A549 (cell line): ENCODE results near the gene GCDH. TPM values are rescaled to one million over a fixed set of nuclear protein-coding genes. Genes with fewer than 3 reads are reported as not detected.

ENCODE experiments used
- ATAC-seq, 2 experiments: fragments of 200-7000 bp in 1 of 2; fragments of >200 bp in 1 of 2; cut with Nextera tagmentation in 1 of 2; cut with Tn5 transposase in 1 of 2; 3 replicates each; pipeline versions ENCODE4 v1.8.0 to v1.9.1; 2018 to 2020; ENCODE audit warnings: mild to moderate bottlenecking in 1 of 2, moderate library complexity in 1 of 2
- CTCF ChIA-PET: fragments of 300-600 bp; sonication (Branson Sonifier 250); formaldehyde crosslinking; extraction: SDS; loops from one replicate; lab custom pipeline; 2021; ENCODE audit warnings: antibody characterized with exemption, inconsistent platforms; lab: Yijun Ruan, JAX
- POLR2A ChIA-PET: fragments of 350-600 bp; formaldehyde crosslinking; extraction: SDS; loops from one replicate; lab custom pipeline; 2021; ENCODE audit warnings: antibody characterized with exemption, inconsistent platforms; lab: Yijun Ruan, JAX
- DNase-seq, 2 experiments: peaks; one replicate each; pipeline versions ENCODE4 v3.0.0 to v3.0.0-alpha.2; 2011 to 2016; ENCODE audit warnings: low read depth in 1 of 2, low spot score in 1 of 2
- FAIRE-seq: peaks from 2 replicates; lab custom pipeline; 2011; peaks lifted over from hg19 to GRCh38; lab: Jason Lieb, UNC
- H3K27ac ChIP-seq, 2 experiments: fragments of >200 bp; sonication (Bioruptor Twin); formaldehyde crosslinking; 3 replicates each; pipeline ENCODE4 v1.5.1; 2016 to 2017
- H3K4me1 ChIP-seq: fragments of >200 bp; sonication (Bioruptor Twin); formaldehyde crosslinking; 3 replicates; pipeline ENCODE4 v1.6.1; 2016
- H3K4me2 ChIP-seq: fragments of >200 bp; sonication (Bioruptor Twin); formaldehyde crosslinking; 3 replicates; pipeline ENCODE4 v1.6.1; 2016
- H3K4me3 ChIP-seq: fragments of >200 bp; sonication (Bioruptor Twin); formaldehyde crosslinking; 3 replicates; pipeline ENCODE4 v1.5.1; 2016
- H3K9me3 ChIP-seq: fragments of >200 bp; sonication (Bioruptor Twin); formaldehyde crosslinking; 3 replicates; pipeline ENCODE4 v1.6.1; 2016
- CHD2 ChIP-seq: fragments of 150-350 bp; IDR thresholded peaks from 2 replicates; pipeline ENCODE4 v1.6.1; 2014; ENCODE audit warnings: low read length; ENCODE audit not compliant: partially characterized antibody
- ESRRA ChIP-seq: fragments of 150-350 bp; IDR thresholded peaks from 2 replicates; pipeline ENCODE4 v1.6.1; 2014; ENCODE audit warnings: mild to moderate bottlenecking, low read length, borderline replicate concordance
- FOSB ChIP-seq: fragments of 250-450 bp; sonication (Bioruptor Pico); IDR thresholded peaks from 2 replicates; pipeline ENCODE4 v1.5.0; 2020; ENCODE audit warnings: mild to moderate bottlenecking, moderate library complexity
- GATA3 ChIP-seq: IDR thresholded peaks from 2 replicates; pipeline ENCODE4 v1.6.1; 2012; ENCODE audit warnings: borderline replicate concordance
- HOXB13 ChIP-seq: fragments of 250-450 bp; sonication (Bioruptor Pico); IDR thresholded peaks from 2 replicates; pipeline ENCODE4 v1.5.0; 2020; ENCODE audit warnings: low read depth, mild to moderate bottlenecking, moderate library complexity
- JUN ChIP-seq, 2 experiments: fragments of >200 bp; sonication (Bioruptor Twin); formaldehyde crosslinking; IDR thresholded peaks; 2 replicates in 1 of 2; 3 replicates in 1 of 2; pipeline ENCODE4 v1.6.1; 2016 to 2017
- JUNB ChIP-seq: fragments of >200 bp; sonication (Bioruptor Twin); formaldehyde crosslinking; IDR thresholded peaks from 2 replicates; pipeline ENCODE4 v1.6.1; 2016
- KDM5A ChIP-seq: fragments of 200-600 bp; sonication (generic); IDR thresholded peaks from 2 replicates; pipeline ENCODE4 v1.6.1; 2016; ENCODE audit warnings: antibody characterized with exemption, mild to moderate bottlenecking
- MAZ ChIP-seq: fragments of 150-350 bp; IDR thresholded peaks from 2 replicates; pipeline ENCODE4 v1.6.1; 2014; ENCODE audit warnings: antibody characterized with exemption, low read depth, low read length, borderline replicate concordance
- NPAS2 ChIP-seq: fragments of 250-450 bp; sonication (Bioruptor Pico); IDR thresholded peaks from 2 replicates; pipeline ENCODE4 v1.8.0; 2022; ENCODE audit warnings: mild to moderate bottlenecking, moderate library complexity, borderline replicate concordance
- PHF8 ChIP-seq: fragments of 200-600 bp; sonication (generic); IDR thresholded peaks from 2 replicates; pipeline ENCODE4 v1.6.1; 2016; ENCODE audit warnings: low read depth, mild to moderate bottlenecking, antibody characterized with exemption, moderate library complexity, borderline replicate concordance
- POLR2A ChIP-seq: IDR thresholded peaks from 2 replicates; pipeline ENCODE4 v1.6.1; 2012; ENCODE audit warnings: mild to moderate bottlenecking, low read length
- RFX5 ChIP-seq: fragments of 450-650 bp; IDR thresholded peaks from 2 replicates; pipeline ENCODE4 v1.7.1; 2014; ENCODE audit warnings: antibody characterized with exemption, mild to moderate bottlenecking, moderate library complexity
- SREBF2 ChIP-seq: fragments of 450-650 bp; IDR thresholded peaks from 2 replicates; pipeline ENCODE4 v1.6.1; 2014; ENCODE audit warnings: mild to moderate bottlenecking, moderate library complexity
- TFCP2L1 ChIP-seq: fragments of 250-450 bp; sonication (Bioruptor Pico); IDR thresholded peaks from 2 replicates; pipeline ENCODE4 v1.5.0; 2021; ENCODE audit warnings: mild to moderate bottlenecking
- TP53 ChIP-seq: fragments of 250-450 bp; sonication (Bioruptor Pico); IDR thresholded peaks from 2 replicates; pipeline ENCODE4 v1.5.0; 2021; ENCODE audit warnings: mild to moderate bottlenecking, moderate library complexity
- WGBS: methylation state at CpG from one replicate; pipeline ENCODE4 v1.1.6; 2017; ENCODE audit errors: missing lambda C conversion rate; 5-methylcytosine and 5-hydroxymethylcytosine counted together
- polyA plus RNA-seq, 4 experiments: library from polyadenylated mRNA; depleted of rRNA in 3 of 4; stranded (reverse); fragments of >200 nt; fragmentation: RNase III in 1 of 4; extraction: RNeasy Plus Mini Kit Qiagen cat#74134 plus additional on column Dnase treatment in 1 of 4; gene quantifications; 2 replicates in 3 of 4; 3 replicates in 1 of 4; pipeline ENCODE4 v1.2.3, GENCODE V29; 2011 to 2017
- TF ChIP-seq, protein P1 (sequence below): fragments of >200 bp; sonication (Bioruptor Twin); formaldehyde crosslinking; IDR thresholded peaks from 3 replicates; pipeline ENCODE4 v1.6.1; 2016
- TF ChIP-seq, protein P2 (sequence below): fragments of 150-350 bp; IDR thresholded peaks from 2 replicates; pipeline ENCODE4 v1.6.1; 2014; ENCODE audit warnings: low read depth, mild to moderate bottlenecking, low read length
- TF ChIP-seq, protein P3 (sequence below): fragments of >200 bp; sonication (Bioruptor Twin); formaldehyde crosslinking; IDR thresholded peaks from 3 replicates; pipeline ENCODE4 v1.5.1; 2016

The GCDH gene
- polyA plus RNA-seq, 2 of the 4 experiments (the other 2 are of a cell fraction) = 8.8 to 15.2 TPM

DNA sequence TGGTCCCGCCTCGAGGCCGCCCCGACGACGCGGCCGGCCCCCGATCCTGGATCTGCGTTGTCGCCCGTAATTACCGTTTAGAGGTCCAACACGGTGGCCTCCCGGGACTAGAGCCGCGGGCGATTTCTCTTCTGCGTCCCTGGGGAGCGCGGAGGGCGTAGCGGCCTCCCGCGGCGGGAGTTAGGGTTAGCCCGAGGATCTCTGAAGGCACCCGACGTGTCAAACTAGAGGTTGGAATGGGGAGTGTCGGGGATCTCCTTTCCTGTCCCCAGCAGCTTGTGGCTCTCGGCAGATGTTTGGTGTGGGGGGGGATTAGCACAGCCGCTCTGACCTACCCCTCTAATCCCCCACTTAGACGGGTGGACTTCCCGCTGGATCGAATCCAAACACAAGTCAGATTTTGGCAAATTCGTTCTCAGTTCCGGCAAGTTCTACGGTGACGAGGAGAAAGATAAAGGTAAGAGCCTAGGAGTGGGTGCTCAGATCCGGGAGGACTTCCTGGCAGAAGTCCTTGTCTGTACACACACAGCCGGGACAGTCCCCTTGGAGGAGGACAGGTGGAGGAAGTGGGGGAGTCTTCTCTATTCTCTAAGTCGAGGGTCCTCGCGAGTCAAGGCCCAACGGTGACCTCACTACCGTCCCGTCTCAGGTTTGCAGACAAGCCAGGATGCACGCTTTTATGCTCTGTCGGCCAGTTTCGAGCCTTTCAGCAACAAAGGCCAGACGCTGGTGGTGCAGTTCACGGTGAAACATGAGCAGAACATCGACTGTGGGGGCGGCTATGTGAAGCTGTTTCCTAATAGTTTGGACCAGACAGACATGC is 48.0 kb downstream of the GCDH start:
- POLR2A ChIA-PET = no interaction called here
- TF ChIP-seq KDM5A (0 out of 2 replicates have a peak, but pooled peaks have one; percentile 30), PHF8 (peak; percentile 55), FOSB (CRISPR knock-in tag) (no peak), CHD2 (no peak), JUN (IDR thresholded peaks at IDR 0.05) (peak in 1 of 2 experiments; percentile 22; a peak in 2 of 5 replicates), TP53 (CRISPR knock-in tag) (no peak)
- peak overlapping the region; percentile 100 for H3K4me3 ChIP-seq
- CTCF ChIA-PET = interaction anchor here (0.6 to 1.2 kb wide), 2 partner anchors 9 to 18 kb away, joined by 3 read pairs; no protein-coding TSS in a partner anchor
- no peaks in the 10 kb centered on the region for H3K9me3 ChIP-seq
- FAIRE-seq (no peak), DNase-seq (peak in 1 of 2 experiments; percentile 37), ATAC-seq (peak; percentile 40 to 47; a peak in 5 of 6 replicates)
- WGBS = 2% methylated on average over 24 of the region's 54 CpGs
- H3K4me1 ChIP-seq = peaks cover 22% of the 10 kb centered on the region
- H3K4me2 ChIP-seq = peak overlapping the region; percentile 99
- H3K27ac ChIP-seq = peak overlapping the region; percentile 97

DNA sequence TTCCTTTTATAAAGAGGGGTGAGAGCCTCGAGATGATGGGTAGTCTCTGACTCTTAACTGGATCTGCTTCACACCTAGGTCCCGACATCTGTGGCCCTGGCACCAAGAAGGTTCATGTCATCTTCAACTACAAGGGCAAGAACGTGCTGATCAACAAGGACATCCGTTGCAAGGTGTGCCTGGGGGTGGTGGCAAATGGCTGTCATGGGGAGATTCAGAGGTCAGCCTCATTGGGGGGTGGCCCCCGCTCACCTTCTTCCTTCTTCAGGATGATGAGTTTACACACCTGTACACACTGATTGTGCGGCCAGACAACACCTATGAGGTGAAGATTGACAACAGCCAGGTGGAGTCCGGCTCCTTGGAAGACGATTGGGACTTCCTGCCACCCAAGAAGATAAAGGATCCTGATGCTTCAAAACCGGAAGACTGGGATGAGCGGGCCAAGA is 49.0 kb downstream of the GCDH start:
- Histone ChIP-seq H3K4me1 (peaks cover 22% of the 10 kb centered on the region), H3K4me3 (peak overlapping the region; percentile 100), H3K4me2 (peak overlapping the region; percentile 99), H3K27ac (peak overlapping the region in 1 of 2 experiments; percentile 97; a peak in 4 of 6 replicates), H3K9me3 (no peaks in the 10 kb centered on the region)
- 76% methylated on average over 10 of the region's 10 CpGs for WGBS
- ChIA-PET POLR2A (no interaction called here), CTCF (no interaction called here)
- DNase-seq (no peak), FAIRE-seq (no peak), ATAC-seq (no peak)
- TF ChIP-seq TP53 (CRISPR knock-in tag) = no peak
- TF ChIP-seq SREBF2 = no peak
- TF ChIP-seq, protein P1, sequence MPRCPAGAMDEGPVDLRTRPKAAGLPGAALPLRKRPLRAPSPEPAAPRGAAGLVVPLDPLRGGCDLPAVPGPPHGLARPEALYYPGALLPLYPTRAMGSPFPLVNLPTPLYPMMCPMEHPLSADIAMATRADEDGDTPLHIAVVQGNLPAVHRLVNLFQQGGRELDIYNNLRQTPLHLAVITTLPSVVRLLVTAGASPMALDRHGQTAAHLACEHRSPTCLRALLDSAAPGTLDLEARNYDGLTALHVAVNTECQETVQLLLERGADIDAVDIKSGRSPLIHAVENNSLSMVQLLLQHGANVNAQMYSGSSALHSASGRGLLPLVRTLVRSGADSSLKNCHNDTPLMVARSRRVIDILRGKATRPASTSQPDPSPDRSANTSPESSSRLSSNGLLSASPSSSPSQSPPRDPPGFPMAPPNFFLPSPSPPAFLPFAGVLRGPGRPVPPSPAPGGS = no peak
- no peak for TF ChIP-seq JUNB
- no peak for TF ChIP-seq NPAS2 (CRISPR knock-in tag)
- no peak for TF ChIP-seq CHD2
- TF ChIP-seq MAZ = no peak
- no peak for TF ChIP-seq HOXB13 (CRISPR knock-in tag)
- TF ChIP-seq GATA3 = no peak
- TF ChIP-seq, protein P2, sequence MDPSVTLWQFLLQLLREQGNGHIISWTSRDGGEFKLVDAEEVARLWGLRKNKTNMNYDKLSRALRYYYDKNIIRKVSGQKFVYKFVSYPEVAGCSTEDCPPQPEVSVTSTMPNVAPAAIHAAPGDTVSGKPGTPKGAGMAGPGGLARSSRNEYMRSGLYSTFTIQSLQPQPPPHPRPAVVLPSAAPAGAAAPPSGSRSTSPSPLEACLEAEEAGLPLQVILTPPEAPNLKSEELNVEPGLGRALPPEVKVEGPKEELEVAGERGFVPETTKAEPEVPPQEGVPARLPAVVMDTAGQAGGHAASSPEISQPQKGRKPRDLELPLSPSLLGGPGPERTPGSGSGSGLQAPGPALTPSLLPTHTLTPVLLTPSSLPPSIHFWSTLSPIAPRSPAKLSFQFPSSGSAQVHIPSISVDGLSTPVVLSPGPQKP = no peak
- TF ChIP-seq ESRRA = no peak
- TF ChIP-seq TFCP2L1 = no peak
- TF ChIP-seq RFX5 = no peak
- TF ChIP-seq, protein P3, sequence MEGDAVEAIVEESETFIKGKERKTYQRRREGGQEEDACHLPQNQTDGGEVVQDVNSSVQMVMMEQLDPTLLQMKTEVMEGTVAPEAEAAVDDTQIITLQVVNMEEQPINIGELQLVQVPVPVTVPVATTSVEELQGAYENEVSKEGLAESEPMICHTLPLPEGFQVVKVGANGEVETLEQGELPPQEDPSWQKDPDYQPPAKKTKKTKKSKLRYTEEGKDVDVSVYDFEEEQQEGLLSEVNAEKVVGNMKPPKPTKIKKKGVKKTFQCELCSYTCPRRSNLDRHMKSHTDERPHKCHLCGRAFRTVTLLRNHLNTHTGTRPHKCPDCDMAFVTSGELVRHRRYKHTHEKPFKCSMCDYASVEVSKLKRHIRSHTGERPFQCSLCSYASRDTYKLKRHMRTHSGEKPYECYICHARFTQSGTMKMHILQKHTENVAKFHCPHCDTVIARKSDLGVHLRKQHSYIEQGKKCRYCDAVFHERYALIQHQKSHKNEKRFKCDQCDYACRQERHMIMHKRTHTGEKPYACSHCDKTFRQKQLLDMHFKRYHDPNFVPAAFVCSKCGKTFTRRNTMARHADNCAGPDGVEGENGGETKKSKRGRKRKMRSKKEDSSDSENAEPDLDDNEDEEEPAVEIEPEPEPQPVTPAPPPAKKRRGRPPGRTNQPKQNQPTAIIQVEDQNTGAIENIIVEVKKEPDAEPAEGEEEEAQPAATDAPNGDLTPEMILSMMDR = no peak
- no peak for TF ChIP-seq POLR2A
